Lower lobe of right lung (tissue), 2 donors: ENCODE measurements around the gene ALB. TPM values are rescaled to one million over a fixed set of nuclear protein-coding genes. Genes with fewer than 3 reads are reported as not detected.

Experiments
- ATAC-seq, 2 donors: fragments of 200-7000 bp; cut with Tn5 transposase; one replicate each; pipeline ENCODE4 v1.9.1; 2020 to 2022; ENCODE audit warnings: mild to moderate bottlenecking in 2 of 2, moderate library complexity in 2 of 2
- DNase-seq: peaks from one replicate; pipeline ENCODE4 v3.0.0-alpha.2; 2020
- H3K27ac ChIP-seq: fragments of 200-600 bp; one replicate; pipeline ENCODE4 v1.8.0; 2022
- H3K27me3 ChIP-seq: fragments of 200-600 bp; one replicate; pipeline ENCODE4 v1.8.0; 2022; ENCODE audit warnings: low read depth
- H3K36me3 ChIP-seq: fragments of 200-600 bp; one replicate; pipeline ENCODE4 v1.8.0; 2022; ENCODE audit warnings: mild to moderate bottlenecking
- H3K4me1 ChIP-seq: fragments of 200-600 bp; one replicate; pipeline ENCODE4 v1.8.0; 2022
- H3K4me3 ChIP-seq: fragments of 200-600 bp; one replicate; pipeline ENCODE4 v1.8.0; 2022; ENCODE audit warnings: mild to moderate bottlenecking
- H3K9me3 ChIP-seq: fragments of 200-600 bp; one replicate; pipeline ENCODE4 v1.8.0; 2022
- intact Hi-C: fragments of 100-400 bp; cut with DNase I; formaldehyde crosslinking; loops from one replicate; pipeline ENCODE4 v1.11.0; 2022
- total RNA-seq: library from RNA; stranded (reverse); fragmentation: NEBNext Ultra II Directional; extraction: Animal tissue kit (Norgen Biotek cat#: 25700); gene quantifications from one replicate; pipeline ENCODE4 v1.2.1, GENCODE V29; 2021
- TF ChIP-seq, protein P1 (sequence below): fragments of 200-600 bp; IDR thresholded peaks from one replicate; pipeline ENCODE4 v1.8.0; 2022; ENCODE audit warnings: antibody characterized with exemption, mild to moderate bottlenecking
- donor health status: DM: no; HTN: yes; CAD: no; lungs with severe emphysema.

Gene ALB
- total RNA-seq, 1 donor from 2014 or later, result 2.3 TPM

DNA sequence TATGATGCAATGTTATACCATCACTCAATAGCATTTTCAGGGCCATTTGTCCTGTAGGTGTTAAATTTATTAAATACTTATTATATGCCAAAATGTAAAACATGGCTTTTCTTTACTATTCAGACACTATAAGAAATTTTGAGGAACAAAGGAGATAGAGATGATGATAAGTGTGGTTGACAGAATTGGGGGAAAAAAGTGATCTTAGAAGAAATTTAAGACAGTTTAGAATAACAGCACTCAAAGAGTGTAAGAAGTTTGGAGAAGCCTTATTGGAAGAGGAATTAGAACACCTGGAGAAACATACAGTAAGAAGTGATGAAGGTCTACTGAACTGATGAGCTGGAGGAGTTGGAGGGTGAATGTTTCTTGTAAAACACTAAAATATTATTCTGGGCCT, 19.1 kb downstream of the ALB start:
- Histone ChIP-seq H3K27ac (no peak overlapping the region), H3K9me3 (no peaks in the 10 kb centered on the region), H3K4me1 (no peaks in the 10 kb centered on the region), H3K4me3 (no peak overlapping the region), H3K27me3 (no peaks in the 10 kb centered on the region), H3K36me3 (no peaks in the 10 kb centered on the region)
- intact Hi-C loops, result no loop called here
- TF ChIP-seq, protein P1, sequence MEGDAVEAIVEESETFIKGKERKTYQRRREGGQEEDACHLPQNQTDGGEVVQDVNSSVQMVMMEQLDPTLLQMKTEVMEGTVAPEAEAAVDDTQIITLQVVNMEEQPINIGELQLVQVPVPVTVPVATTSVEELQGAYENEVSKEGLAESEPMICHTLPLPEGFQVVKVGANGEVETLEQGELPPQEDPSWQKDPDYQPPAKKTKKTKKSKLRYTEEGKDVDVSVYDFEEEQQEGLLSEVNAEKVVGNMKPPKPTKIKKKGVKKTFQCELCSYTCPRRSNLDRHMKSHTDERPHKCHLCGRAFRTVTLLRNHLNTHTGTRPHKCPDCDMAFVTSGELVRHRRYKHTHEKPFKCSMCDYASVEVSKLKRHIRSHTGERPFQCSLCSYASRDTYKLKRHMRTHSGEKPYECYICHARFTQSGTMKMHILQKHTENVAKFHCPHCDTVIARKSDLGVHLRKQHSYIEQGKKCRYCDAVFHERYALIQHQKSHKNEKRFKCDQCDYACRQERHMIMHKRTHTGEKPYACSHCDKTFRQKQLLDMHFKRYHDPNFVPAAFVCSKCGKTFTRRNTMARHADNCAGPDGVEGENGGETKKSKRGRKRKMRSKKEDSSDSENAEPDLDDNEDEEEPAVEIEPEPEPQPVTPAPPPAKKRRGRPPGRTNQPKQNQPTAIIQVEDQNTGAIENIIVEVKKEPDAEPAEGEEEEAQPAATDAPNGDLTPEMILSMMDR, result no peak
- ATAC-seq (no peak), DNase-seq (no peak)

DNA sequence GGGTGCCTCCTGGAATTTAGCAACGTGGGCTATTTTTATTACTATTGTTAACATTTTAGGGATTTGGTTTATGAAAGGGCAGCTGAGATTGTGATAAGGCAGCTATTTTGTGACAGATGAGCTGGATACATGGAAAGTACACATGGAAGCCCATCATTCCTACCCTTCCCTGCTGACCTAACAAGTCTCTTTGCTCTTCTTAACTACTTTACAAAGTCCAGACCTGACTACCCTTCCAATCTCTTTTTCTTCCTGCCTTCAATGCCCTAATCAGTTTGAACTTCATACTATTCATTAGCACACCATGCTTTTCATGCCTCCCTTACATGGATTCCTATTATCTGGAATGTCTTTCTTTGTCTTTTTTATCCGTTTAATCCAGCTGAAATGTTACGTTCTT, 22.6 kb downstream of the ALB start:
- no peak for ATAC-seq
- H3K4me1 ChIP-seq, result no peaks in the 10 kb centered on the region
- no peaks in the 10 kb centered on the region for H3K27me3 ChIP-seq
- TF ChIP-seq, protein P1, result no peak
- H3K9me3 ChIP-seq, result no peaks in the 10 kb centered on the region
- no peaks in the 10 kb centered on the region for H3K36me3 ChIP-seq
- no peak for DNase-seq
- H3K27ac ChIP-seq, result no peak overlapping the region
- intact Hi-C loops, result no loop called here
- H3K4me3 ChIP-seq, result no peak overlapping the region

DNA sequence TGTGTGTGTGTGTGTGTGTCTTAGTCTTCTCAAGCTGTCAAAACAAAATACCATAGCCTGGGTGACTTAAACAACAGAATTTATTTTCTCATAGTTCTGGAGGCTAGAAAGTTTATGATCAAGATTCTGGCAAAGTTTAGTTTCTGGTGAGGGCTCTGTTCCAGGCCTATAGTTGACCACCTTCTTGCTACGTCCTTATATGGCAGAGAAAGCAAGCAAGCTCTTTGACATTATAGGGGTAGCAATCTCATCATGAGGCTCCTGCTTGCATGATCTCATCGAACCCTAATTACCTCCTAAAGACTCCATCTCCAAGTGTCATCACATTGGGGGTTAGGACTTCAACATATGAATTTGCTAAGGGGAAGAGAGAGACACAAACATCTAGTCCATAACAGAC, 25.0 kb downstream of the ALB start:
- ATAC-seq, result no peak
- TF ChIP-seq, protein P1, result no peak
- Histone ChIP-seq H3K27me3 (no peaks in the 10 kb centered on the region), H3K4me1 (no peaks in the 10 kb centered on the region), H3K4me3 (no peak overlapping the region), H3K27ac (no peak overlapping the region), H3K9me3 (no peaks in the 10 kb centered on the region), H3K36me3 (no peaks in the 10 kb centered on the region)
- intact Hi-C loops, result no loop called here
- no peak for DNase-seq

DNA sequence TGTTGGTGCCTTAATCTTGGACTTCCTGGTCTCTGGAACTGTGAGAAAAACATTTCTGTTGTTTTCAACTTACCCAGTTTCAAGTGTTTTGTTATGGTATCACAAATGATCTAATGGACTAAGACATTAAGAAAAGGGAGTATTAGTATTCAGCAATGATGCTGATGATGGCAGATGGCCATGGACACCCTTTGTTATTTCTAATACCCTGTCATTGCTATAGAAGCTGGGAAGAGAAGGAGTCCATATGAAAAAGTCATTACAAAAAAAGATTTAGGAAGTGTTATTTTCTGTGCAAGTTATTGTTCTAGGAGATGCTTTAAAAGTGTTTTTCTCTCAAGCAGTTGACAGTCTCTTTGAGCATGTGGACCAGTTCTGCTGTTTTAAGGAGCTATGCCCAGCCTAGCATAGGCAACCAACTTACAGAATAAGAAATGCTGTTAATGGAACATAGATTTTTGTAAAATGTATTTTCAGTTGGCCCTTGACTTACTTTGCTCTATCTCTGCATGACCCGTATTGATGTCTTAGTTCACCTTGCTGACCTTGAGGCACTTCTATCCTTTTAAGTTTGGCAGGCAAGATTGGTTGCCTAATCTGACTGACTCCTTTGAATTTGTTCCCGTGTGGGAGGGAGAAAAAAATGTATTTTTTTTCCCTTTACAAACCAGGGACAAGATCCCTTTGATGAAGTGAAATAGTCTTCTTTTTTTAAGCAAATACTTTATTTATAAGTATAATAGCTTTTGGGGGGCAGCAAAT, 25.9 kb downstream of the ALB start:
- ATAC-seq (no peak), DNase-seq (no peak)
- Histone ChIP-seq H3K9me3 (no peaks in the 10 kb centered on the region), H3K4me1 (no peaks in the 10 kb centered on the region), H3K4me3 (no peak overlapping the region), H3K27me3 (no peaks in the 10 kb centered on the region), H3K27ac (no peak overlapping the region), H3K36me3 (no peaks in the 10 kb centered on the region)
- intact Hi-C loops, result no loop called here
- TF ChIP-seq, protein P1, result no peak

DNA sequence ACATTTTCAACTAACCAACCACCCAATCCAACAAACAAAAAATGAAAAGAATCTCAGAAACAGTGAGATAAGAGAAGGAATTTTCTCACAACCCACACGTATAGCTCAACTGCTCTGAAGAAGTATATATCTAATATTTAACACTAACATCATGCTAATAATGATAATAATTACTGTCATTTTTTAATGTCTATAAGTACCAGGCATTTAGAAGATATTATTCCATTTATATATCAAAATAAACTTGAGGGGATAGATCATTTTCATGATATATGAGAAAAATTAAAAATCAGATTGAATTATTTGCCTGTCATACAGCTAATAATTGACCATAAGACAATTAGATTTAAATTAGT, 27.7 kb downstream of the ALB start:
- no peak overlapping the region for H3K27ac ChIP-seq
- TF ChIP-seq, protein P1, result no peak
- no peak for ATAC-seq
- DNase-seq, result no peak
- intact Hi-C loops, result no loop called here
- H3K27me3 ChIP-seq, result no peaks in the 10 kb centered on the region
- H3K9me3 ChIP-seq, result no peaks in the 10 kb centered on the region
- H3K36me3 ChIP-seq, result no peaks in the 10 kb centered on the region
- no peaks in the 10 kb centered on the region for H3K4me1 ChIP-seq
- H3K4me3 ChIP-seq, result no peak overlapping the region
